M059J (cell line): ENCODE results near the gene RAD51B. TPM values are rescaled to one million over a fixed set of nuclear protein-coding genes. Genes with fewer than 3 reads are reported as not detected.
"Not testable (repeated sequence)": the region's sequence is repeated elsewhere in the genome, so short reads cannot be mapped to it uniquely, and the experiment has no call there.

ENCODE experiments used
- DNase-seq: peaks from one replicate; pipeline ENCODE4 v3.0.0-alpha.2; 2012; ENCODE audit warnings: low read depth
- total RNA-seq: library from RNA; depleted of rRNA; stranded (reverse); fragments of >200 nt; shearing (Covaris generic); gene quantifications from 2 replicates; pipeline ENCODE4 v1.2.3, GENCODE V29; 2014

The RAD51B gene
- total RNA-seq, 1 experiment from 2014 or later: 19.0 TPM

DNA sequence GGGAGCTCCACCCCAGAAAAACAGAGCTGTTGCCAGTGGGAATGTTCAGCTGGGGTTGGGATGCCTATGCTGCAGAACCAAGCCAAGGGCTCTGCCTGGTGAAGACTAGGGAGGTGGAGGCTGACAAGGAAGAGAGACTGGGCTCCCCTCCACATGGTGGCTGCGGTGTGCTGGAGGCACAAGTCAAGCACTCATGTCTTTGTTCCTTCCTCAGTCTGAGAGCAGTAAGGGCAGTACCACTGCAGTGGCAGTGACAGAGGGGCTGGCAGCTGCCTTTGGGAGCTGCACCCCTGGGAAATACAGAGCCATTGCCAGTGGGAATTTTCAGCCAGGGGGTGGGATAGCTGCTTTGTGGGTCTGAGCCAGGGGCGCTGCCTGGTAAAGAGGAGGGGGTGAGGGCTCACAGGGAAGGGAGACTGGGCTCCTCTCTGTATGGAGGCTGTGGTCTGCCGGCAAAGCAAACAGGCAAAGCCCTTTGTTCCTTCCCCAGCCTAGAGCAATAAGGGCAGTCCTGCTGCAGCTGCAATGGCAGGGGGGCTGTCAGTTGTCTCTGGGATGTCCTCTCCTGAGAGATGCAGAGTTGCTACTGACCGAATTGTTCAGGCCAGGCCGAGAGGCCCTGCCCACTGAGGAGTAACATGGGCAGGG, 255.9 kb downstream of the RAD51B start:
- DNase-seq: no peak

DNA sequence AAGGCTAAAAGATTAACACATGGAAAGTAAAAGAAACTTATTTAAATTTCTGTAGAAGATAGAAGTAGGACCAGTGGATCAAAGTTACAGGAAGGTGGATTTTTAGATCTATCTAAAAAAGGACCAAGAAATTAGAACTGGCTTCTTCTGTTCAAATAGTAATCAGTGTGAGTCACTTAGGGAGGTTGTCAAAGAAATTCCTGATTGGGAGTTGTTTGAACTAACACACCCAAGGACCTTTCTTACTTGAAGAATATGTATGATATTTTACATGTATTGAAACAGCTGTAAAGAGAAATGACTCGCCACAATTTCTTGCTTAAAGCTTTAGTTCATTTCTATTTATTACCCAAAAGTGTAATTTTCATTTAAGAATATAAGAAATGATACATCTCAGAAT, 256.9 kb downstream of the RAD51B start:
- DNase-seq: peak; percentile 7

DNA sequence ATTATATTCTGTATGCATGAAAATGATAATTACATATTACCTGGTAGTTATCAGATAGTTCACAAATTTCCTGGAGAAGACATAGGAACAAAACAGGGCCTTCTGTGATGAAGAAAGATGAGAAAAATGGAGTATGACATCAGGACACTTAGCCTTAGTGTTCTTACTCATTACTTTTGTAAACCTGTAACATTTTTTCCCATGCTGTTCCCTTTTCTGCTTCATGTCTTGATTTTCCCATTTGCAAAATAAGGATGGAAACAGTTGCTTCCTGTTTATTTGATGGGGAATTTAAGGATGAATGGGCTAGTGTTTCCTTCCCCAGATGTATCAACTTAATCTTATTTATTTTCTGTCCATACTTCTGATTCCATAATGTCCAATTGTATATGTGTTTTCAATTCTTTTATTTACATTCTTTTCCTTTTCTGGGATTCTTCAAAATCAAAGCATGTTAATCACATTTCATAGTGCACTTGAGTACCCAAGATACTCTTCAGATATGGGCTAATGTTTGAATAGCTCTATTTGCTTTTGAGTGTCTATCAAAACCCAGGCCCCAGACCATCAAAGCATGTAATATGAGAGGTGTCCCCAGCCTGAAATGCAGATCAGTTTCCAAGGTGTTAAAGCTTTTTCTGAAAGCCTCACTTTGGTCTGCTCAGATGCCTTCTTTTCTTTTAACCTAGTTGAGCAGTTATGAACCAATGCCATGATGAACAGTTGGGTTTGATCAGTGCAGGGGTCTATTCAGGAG, 260.5 kb downstream of the RAD51B start:
- DNase-seq: no peak

DNA sequence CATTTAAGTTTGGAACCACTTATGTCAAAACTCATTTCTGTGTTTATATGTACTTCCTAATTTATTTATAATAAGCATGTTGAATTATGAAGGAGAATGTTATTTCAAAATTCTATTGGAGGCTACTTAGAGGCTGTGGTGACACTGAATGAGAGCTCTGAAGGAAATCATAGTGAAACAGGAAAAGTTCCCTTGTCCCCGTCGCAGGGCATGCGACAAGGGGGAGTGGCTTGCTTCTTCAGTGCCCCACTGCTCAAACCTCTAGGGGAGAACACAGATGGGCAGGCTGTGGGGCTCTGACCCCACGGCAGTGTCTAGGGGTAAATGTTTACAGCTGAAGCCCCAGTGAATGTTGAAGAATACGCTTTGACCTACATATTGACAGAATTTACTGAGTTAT, 261.9 kb downstream of the RAD51B start:
- DNase-seq: no peak

DNA sequence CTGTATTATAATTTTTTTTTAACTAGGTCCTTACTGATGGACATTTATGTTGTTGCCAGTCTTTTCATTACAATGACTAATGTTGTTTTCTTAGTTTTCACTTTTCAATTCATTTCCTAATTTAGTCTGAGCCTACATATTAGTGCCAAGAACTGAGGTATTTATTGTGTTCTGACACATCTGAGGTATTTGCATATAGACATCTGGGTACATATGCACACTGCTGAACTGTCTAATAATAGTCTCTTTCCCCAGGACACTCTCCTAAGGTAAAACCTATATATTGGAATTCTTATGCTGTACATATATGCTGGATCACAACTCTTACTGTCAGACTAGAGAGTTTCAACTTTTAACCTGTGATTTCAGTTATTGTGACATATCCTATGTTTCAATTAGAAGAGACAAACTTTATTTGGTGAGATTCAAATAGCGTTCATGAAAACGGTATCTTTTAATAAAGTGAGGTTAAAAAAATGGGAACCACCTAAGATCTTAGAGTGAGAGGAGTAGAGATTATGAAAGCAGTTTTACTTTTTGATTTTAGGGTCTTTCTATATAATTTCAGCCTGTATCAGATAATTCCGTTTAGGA, 263.2 kb downstream of the RAD51B start:
- DNase-seq: no peak

DNA sequence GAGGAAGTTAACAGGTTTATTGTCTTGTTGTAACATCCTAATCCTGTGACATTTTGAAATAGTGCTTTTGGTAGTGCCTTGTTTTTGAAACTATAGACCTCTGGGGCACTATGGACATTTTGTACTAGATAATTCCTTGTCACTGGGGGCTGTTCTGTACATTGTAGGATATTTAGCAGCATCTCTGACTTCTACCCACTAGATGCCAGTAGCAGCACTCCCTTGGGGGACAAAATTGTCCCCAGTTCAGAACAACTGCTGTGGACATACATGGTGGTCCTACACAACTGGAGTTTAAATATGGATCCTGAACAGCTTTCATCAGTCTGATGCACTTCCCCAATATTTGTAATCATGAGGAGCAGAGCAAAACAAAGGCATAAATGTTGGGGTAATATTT, 264.7 kb downstream of the RAD51B start:
- peak; percentile 30 for DNase-seq

DNA sequence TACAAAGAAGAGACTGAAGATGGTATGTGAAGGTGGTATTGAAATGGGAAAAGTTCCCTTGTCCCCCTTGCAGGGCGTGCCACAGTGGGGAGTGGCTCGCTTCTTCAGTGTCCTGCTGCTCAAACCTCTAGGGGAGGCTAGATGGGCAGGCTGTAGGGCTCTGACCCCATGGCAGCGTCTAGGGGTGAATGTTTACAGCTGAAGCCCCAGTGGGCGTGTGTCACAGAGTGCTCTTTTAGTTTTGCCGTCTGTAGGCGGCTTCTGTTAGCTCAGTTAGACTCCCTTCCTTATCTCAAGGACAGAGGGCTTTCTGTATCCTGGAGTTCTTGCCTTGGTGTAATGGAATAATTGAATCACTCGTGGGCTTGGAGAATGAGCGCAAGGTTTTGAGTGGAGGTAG, 266.2 kb downstream of the RAD51B start:
- no peak for DNase-seq

DNA sequence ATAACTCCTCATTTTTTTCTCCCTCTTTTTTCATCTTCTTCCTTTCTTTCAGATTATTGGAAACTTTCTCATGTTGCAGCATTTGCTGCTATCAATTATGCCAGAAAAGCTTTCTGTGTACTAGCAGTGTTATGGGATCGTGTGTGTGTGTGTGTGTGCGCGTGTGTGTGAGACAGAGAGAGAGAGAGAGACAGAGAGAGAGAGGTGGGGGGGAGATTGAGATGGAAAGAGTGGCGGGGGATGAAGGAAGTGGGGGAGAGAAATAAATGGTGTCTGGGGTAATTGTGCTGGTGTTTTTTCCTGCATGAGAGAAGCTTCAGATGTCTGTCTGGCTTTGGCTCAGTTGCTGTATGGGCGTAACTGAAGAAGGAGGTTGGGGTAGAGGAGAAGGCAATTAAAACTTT, 268.9 kb downstream of the RAD51B start:
- DNase-seq: peak; percentile 66

DNA sequence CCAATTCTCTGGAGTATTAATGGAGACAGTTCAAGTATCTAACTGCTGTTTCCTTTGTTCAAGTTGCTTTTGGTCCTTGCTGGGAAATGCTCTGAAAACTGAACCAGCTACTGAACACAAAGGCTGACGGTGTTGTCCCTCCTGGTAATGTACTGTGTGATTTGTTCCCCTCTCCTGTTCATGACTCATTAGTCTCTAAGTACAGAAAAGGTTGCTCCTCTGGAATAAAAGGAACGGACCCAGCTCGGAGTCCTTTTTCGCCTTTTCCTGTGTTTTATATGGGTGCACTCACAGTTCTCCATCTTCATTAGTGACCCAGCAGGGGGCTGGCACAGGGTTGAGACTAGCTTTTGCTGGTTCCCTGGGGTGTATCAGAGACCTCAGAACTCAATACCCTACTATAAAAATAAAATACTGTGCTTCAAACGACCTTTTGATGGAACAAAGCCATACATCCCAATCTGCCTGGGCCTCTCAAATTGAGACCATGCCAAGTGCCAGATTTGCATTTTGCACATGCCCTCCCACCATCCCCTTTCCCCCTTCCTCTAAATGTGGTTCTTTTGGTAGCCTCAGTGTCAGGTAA, 269.7 kb downstream of the RAD51B start:
- DNase-seq: peak; percentile 92

DNA sequence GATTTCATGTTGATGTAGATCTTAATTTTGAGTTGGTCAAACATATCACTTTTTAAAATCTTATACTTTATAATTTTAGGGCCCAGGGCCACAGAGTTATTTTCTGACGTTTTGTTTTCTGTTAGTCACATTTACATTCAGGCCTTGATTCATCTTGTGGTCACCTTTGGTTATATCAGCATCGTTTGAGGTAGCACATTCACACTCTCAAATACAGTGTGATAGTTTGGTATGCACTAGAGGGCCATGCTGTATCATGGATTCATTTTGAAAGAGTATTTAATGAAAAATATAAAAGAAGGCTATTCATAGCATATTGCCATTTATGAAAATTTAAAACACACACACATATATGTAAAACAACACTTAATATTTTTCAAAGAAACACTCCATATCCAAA, 274.6 kb downstream of the RAD51B start:
- peak; percentile 72 for DNase-seq

DNA sequence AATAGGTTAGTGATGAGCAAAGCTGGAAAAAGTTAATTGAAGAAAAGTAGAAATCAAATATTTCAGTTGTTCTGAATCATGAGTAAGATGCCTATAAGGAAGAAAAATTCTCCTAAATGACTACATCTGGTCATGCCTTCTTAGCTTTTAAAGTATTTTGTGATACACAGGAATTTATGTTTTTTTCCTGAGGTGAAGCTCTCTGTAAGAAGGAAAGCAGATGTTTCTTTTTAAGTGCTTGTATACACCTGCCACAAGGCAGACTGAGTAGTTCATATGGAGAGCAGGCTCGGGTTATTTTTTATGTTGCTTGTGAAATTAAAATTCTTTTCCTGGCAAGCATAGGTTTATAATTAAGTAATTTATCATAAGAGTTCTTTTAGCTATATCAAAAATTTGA, 275.2 kb downstream of the RAD51B start:
- no peak for DNase-seq

DNA sequence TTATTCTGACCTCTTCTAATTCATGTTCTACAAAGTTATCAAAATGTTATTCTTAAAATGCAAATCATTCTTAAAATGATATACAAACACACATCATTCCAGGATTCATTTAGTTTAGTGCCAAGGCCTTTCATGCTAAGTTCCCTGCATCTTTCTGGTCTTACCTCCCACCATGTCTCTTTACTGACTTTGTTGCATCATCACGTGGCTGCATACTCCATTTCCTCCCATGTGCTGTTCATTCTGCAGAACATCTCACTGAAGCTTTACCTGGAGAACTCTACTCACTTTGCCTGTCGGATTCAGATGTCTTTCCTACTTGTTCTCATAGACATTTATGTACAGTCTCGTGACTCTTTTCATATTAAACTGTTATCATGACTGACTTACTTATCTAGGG, 278.1 kb downstream of the RAD51B start:
- DNase-seq: no peak

DNA sequence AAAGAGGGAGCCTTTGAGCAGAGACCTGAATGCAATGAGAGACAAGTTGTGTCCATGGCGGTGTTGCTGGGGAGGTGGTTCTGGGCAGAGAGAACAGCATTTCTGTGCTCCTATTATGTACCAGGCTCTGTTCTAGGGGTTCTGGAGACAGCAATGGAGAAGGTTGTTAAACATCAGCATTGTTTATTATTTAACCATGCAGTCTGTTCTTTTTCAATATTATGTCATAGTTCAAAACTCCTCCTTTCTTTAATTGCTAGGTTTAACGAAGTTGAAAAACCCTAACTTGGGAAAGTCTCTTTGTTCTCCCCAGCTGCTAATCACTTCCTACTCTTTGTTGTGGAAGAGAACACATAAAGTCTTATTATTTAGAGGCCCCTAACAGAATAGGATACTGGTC, 279.3 kb downstream of the RAD51B start:
- no peak for DNase-seq

DNA sequence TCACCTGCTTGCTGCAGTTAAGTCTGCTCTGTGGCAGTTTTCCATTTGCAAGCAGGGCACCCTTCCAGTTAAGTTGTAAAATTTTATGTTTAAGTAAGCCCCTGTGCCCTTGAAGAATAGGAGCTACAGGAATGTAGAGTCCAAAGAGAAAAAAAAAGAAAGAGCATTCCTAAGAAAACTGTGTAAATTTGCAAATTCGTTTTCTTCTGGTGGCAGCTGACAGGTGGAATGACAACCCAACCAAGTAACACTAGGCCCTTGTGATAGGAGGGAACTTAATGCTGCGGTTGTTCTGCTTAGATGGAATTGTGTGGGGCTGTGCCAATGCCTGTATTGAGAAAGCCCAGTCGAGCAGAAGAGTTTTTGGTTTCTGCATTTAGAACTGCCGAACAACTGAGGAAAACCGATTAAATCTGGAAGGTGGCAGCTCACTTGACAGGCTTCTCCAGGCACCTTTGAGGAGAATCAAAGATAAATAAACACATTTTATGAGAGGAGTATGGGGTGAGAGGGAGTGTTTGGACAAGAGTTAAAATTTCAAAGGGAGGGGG, 280.0 kb downstream of the RAD51B start:
- DNase-seq: no peak

DNA sequence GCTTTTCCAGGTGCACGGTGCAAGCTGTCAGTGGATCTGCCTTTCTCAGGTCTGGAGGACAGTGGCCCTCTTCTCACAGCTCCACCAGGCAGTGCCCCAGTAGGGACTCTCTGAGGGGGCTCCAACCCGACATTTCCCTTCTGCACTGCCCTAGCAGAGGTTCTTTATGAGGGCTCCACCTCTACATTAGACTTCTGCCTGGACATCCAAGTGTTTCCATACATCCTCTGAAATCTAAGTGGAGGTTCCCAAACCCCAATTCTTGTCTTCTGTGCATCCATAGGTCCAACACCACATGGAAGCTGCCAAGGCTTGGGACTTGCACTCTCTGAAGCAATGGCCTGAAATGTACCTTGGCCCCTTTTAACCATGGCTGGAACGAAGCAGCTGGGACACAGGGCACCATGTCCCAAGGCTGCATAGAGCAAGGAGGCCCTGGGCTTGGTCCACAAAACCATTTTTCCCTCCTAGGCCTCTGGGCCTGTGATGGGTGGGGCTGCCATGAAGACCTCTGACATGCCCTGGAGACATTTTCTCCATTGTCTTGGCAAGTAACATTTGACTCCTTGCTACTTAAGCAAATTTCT, 282.2 kb downstream of the RAD51B start:
- not testable (repeated sequence) for DNase-seq

DNA sequence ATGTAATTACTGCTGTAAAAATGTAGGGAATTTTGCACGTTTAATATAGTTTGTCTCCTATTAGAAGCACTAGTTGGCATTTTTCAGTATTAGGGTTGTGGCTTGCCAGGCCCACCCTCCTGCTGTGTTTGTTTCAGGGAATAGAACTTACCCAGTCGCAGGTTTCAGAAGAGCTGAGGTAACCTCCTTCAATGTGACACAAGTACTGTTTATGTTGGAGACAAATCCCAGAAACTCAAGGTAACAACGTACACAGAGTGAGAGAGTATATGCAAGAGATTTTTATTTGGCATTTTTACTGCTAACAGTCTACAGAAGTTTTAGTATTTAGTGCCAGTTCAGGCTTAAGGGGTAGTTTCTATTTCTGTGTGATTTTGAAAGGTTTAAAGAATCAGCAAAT, 284.3 kb downstream of the RAD51B start:
- DNase-seq: no peak

DNA sequence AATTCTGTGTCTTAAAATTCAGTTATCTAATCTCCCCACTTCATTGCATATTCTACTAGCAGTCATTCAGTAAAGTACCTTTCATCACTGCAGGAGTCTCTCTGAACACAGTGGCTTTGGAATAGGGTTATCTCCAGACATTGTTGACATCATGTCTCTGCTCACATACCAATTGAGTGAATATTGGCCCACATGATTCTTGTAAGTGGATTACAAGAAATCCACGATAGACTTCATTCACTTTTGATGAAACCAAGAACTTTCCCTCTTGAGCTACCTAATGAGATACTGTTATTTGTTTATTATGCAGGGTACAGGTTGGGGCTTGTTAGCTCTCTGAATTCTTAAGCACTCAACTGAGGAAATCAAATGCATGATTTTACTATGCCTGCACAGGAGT, 284.9 kb downstream of the RAD51B start:
- peak; percentile 82 for DNase-seq

DNA sequence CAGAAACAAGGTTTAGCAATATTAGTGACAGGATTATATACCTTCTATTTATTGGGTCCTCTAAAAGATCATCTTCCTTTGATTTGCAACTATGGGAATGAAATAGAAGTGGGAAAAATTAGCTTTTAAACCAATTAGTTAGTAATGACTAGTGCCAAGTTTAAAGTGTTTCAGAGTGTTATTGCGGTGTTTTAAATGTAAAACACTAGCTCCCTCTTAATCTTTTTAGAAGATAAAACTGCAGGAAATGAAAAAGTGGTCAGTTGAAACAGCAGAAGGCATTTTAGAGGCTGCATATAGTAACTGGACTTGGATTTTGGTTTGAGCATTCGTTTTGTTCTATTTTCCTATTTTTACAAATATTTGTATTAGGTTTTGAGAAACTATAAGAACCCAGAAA, 286.2 kb downstream of the RAD51B start:
- no peak for DNase-seq

DNA sequence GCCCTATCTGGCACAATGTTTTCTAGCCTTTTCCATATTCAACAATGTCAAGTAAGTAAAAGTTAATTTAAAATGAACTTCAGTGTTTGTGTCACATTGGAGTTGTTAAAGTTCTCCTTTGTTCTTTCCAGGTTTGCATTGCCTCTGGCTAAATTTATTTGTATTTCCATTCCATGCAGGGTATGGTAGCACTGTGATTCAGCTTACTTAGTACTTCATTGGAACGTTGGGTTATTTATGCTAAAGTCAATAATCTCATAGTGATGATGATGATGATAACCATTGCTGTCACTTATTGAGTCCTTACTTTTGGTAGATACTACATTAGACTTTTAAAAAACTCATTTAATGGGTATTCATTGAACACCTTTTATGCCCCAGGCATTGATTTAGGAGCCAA, 286.9 kb downstream of the RAD51B start:
- no peak for DNase-seq

DNA sequence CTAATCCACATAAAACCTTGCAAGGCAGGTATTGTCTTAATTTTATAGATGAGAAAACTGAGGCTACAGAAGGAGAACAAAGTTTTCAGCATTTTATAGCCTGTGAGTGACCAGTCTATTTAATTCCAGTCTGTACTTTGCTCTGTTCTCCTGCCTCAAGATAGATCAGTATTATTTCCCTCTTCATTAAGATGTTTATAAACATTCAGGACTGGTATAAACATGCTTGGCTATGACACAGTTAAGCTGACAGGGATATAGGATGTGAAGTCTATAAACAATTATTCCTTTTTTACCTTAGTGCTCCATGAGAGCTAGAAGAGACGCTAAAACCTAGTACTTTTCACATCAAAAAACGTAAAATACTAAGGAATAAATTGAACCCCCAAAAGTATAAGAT, 287.3 kb downstream of the RAD51B start:
- no peak for DNase-seq

DNA sequence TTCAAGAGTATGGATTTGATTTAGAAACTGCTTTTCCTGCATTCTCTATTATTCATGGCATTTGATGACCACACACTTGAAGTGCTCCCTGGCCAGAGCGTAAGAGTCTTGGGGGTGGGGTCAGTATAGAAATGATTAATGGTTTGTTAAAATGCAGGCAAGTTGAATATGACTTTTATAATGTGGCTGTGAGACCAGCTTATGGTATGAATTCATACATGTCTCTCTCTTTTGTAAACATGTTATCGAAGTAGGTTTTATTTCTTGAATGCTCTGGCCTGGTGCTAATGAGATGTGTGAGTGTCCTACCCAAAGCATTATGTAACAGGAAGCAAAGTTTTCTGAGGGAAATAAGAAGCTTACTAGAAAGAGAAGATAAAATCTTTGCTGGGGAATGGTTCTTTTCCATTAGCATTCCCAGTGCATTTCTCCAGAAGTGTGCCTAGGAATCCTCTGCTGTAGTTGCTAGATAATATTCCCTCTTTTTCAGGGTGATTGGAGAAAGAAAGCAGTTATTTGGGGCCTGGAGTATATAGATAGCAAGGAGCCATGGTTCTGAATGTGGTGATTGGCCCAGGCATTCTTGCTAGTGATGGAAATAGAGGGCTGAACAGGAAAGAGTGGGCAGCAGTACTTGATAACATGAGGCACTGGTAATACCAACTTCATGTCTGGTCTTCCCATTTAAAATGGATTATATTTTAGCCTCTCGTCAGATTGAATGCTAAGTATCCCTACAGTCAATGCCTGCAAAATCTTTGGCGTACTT, 289.7 kb downstream of the RAD51B start:
- DNase-seq: peak; percentile 34
